Psoas muscle (tissue), 8 donors: ENCODE measurements around the gene CDKAL1. TPM values are rescaled to one million over a fixed set of nuclear protein-coding genes. Genes with fewer than 3 reads are reported as not detected.

Source experiments
- ATAC-seq, 4 donors: fragments of 200-7000 bp; cut with Tn5 transposase; one replicate each; pipeline ENCODE4 v1.9.1; 2020; ENCODE audit warnings: moderate library complexity in 3 of 4, mild to moderate bottlenecking in 2 of 4
- DNase-seq, 2 donors: peaks; one replicate each; pipeline ENCODE4 v3.0.0-alpha.2; 2020
- H3K27ac ChIP-seq: fragments of 200-600 bp; one replicate; pipeline ENCODE4 v1.8.0; 2022
- H3K27me3 ChIP-seq, 3 donors: fragments of 200-600 bp in 1 of 3; one replicate each; pipeline versions ENCODE4 v1.6.1 to v1.8.0; 2013 to 2022; ENCODE audit warnings: low read length in 2 of 3, mild to moderate bottlenecking in 2 of 3, moderate library complexity in 1 of 3; ENCODE audit not compliant: insufficient read depth in 3 of 3
- H3K36me3 ChIP-seq, 2 donors: fragments of 200-600 bp in 1 of 2; one replicate each; pipeline versions ENCODE4 v1.6.1 to v1.8.0; 2013 to 2022; ENCODE audit warnings: low read depth in 1 of 2, mild to moderate bottlenecking in 1 of 2, moderate library complexity in 1 of 2; ENCODE audit not compliant: insufficient read depth in 1 of 2
- H3K4me1 ChIP-seq: fragments of 200-600 bp; one replicate; pipeline ENCODE4 v1.8.0; 2022
- H3K4me3 ChIP-seq: fragments of 200-600 bp; one replicate; pipeline ENCODE4 v1.8.0; 2022; ENCODE audit warnings: mild to moderate bottlenecking
- H3K9me3 ChIP-seq: fragments of 200-600 bp; one replicate; pipeline ENCODE4 v1.8.0; 2022
- WGBS, 3 donors: extraction: QIAGEN DNeasy Blood & Tissue Kit; methylation state at CpG; one replicate each; pipeline versions ENCODE4 v1.1.6 to v1.1.7; 2013; 5-methylcytosine and 5-hydroxymethylcytosine counted together
- intact Hi-C, 2 donors: fragments of 100-400 bp; cut with DNase I; formaldehyde crosslinking; loops; one replicate each; pipeline versions ENCODE4 v1.11.0 to v1.14.2; 2022
- long read RNA-seq, 2 donors: library from polyadenylated mRNA; unstranded; transcript quantifications; one replicate each; pipeline ENCODE4 v2.0.0, GENCODE V29; 2021
- polyA plus RNA-seq, 3 donors: library from polyadenylated mRNA; stranded (reverse); fragments of 200-250 nt; gene quantifications; one replicate each; pipeline ENCODE4 v1.2.3, GENCODE V29; 2013
- total RNA-seq, 4 donors: library from RNA; stranded (reverse); fragmentation: NEBNext Ultra II Directional in 2 of 4; extraction: Animal tissue kit (Norgen Biotek cat#: 25700) in 2 of 4; gene quantifications; one replicate each; pipeline versions ENCODE4 v1.2.1 to v1.2.4, GENCODE V29; 2021 to 2023
- TF ChIP-seq, protein P1 (sequence below): fragments of 200-600 bp; IDR thresholded peaks from one replicate; pipeline ENCODE4 v1.8.0; 2022; ENCODE audit warnings: antibody characterized with exemption
- donor health status: healthy with polysubstance abuse.
- donor health status: DM: no; HTN: no; CAD: no; lungs with moderate emphysema.
- donor health status: Bipolar disorder and iron deficiency.
- donor health status: healthy.
- donor health status: DM: yes; HTN: yes; CAD: no.
- donor health status: DM: no; HTN: no; CAD: no.
- donor health status: DM: no; HTN: no; CAD: no.
- donor health status: DM: yes; HTN: yes; CAD: no.

The CDKAL1 gene
- 10 to 100 TPM; 12.9 to 16.1 (median 15.0) TPM for total RNA-seq
- 1 to 10 TPM; 4.5 to 9.0 (median 4.6) TPM for polyA plus RNA-seq
- long read RNA-seq, donor 1, transcript CDKAL1-201 (16 exons, 3,272 nt) = major isoform, 5 of 11 reads
- long read RNA-seq, donor 1, partial matches to known transcripts = 1 of 11 reads
- long read RNA-seq, donor 1, other reads (novel, unspliced or antisense) = 5 of 11 reads
- long read RNA-seq, donor 2, transcript CDKAL1-201 (16 exons, 3,272 nt) = major isoform, 8 of 25 reads
- long read RNA-seq, donor 2, partial matches to known transcripts = 6 of 25 reads
- long read RNA-seq, donor 2, other reads (novel, unspliced or antisense) = 10 of 25 reads

DNA sequence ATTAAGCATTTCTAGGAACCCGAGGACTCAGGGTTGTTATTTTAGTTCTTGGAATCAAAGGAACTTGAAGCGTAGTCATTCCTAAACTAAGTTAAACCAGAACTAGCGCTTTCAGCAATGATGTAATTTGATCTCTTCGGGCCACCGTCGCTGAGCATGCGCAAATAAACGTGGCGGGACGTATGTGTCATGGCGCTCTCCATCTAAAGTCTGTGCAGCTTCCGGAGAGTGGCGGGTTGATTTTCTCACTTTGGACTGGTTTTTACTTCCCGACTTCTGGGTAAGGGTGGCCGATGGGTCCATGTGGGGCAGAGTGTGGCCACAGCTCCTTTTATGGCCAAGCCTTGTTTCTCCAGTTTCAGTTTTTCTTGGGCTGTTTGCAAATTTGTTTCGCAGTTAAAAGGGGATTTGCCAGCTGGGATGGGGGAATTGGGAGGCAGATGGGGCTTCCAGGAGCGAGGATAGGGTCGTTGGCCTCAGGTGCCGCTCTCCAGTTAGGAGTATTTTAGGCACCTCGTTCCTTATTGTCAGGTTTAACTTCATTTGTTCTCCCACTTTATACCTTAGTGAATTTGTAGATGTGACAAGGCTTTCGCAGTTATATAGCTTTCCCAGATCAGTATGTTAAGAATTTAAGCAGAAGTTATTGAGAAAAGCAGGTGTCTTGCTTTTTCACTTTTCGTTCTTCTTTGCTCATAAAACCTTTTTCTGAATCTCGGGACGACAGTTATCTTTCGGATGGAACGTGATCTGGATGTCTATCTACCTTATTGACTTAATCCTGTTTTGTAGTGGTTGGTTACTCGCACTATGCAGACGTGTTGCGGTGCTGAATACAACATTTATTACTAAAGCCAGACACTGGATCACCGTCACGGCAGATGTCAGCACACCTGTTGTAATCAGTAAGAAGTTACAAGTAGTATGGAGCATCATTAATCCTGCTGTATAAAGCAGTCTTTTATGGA is at the start of gene CDKAL1:
CDKAL1 (plus strand) TSS at position 163 of the 968 bp plus-strand sequence. CDS start 11,894 bp downstream, outside the sequence.
- H3K36me3 ChIP-seq = peaks cover 2 to 8% of the 10 kb centered on the region in 2 donors
- H3K9me3 ChIP-seq = no peaks in the 10 kb centered on the region
- H3K27me3 ChIP-seq = no peaks in the 10 kb centered on the region
- TF ChIP-seq, protein P1, sequence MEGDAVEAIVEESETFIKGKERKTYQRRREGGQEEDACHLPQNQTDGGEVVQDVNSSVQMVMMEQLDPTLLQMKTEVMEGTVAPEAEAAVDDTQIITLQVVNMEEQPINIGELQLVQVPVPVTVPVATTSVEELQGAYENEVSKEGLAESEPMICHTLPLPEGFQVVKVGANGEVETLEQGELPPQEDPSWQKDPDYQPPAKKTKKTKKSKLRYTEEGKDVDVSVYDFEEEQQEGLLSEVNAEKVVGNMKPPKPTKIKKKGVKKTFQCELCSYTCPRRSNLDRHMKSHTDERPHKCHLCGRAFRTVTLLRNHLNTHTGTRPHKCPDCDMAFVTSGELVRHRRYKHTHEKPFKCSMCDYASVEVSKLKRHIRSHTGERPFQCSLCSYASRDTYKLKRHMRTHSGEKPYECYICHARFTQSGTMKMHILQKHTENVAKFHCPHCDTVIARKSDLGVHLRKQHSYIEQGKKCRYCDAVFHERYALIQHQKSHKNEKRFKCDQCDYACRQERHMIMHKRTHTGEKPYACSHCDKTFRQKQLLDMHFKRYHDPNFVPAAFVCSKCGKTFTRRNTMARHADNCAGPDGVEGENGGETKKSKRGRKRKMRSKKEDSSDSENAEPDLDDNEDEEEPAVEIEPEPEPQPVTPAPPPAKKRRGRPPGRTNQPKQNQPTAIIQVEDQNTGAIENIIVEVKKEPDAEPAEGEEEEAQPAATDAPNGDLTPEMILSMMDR = no peak
- DNase-seq (peak; percentile 90 to 93), ATAC-seq (peak; percentile 90 to 98 (median 96))
- peak within 1 kb of the TSS; percentile 93 for H3K4me3 ChIP-seq
- 0 to 1% (median 0%) methylated on average over 31 of the region's 31 CpGs for WGBS, 3 donors
- peaks cover 13% of the 10 kb centered on the region for H3K4me1 ChIP-seq
- intact Hi-C loops = loop anchor here (5.0 kb wide), 1 partner anchor 132 kb away; the partner anchor contains the start of gene E2F3 (in 2 of the 2)
- H3K27ac ChIP-seq = peak within 1 kb of the TSS; percentile 86

DNA sequence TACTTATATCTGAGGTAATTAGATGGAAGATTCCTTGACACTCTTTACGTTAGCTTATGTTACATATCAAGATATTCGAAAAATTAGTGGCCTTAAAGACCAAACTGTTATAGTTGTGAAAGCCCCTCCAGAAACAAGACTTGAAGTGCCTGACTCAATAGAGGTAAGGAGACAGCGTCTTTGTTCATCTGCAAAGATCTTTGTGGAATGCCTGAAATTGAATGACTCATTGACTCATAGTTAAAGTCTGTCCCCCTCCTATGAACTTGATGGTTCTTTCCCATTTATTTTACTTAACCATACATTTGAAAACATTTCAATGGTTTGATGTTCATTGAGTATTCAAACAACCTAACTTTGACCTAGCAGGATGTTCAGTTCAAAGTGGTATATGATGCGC is 47.6 kb upstream of the CDKAL1 start:
- TF ChIP-seq, protein P1 = no peak
- H3K27me3 ChIP-seq = no peaks in the 10 kb centered on the region
- H3K4me1 ChIP-seq = no peaks in the 10 kb centered on the region
- no peak overlapping the region for H3K27ac ChIP-seq
- WGBS, 3 donors = 98 to 99% (median 99%) methylated on average over 4 of the region's 4 CpGs
- peaks cover 0 to 76% of the 10 kb centered on the region in 2 donors for H3K36me3 ChIP-seq
- H3K9me3 ChIP-seq = no peaks in the 10 kb centered on the region
- no peak for ATAC-seq
- DNase-seq = no peak
- H3K4me3 ChIP-seq = no peak overlapping the region
- intact Hi-C loops = no loop called here

DNA sequence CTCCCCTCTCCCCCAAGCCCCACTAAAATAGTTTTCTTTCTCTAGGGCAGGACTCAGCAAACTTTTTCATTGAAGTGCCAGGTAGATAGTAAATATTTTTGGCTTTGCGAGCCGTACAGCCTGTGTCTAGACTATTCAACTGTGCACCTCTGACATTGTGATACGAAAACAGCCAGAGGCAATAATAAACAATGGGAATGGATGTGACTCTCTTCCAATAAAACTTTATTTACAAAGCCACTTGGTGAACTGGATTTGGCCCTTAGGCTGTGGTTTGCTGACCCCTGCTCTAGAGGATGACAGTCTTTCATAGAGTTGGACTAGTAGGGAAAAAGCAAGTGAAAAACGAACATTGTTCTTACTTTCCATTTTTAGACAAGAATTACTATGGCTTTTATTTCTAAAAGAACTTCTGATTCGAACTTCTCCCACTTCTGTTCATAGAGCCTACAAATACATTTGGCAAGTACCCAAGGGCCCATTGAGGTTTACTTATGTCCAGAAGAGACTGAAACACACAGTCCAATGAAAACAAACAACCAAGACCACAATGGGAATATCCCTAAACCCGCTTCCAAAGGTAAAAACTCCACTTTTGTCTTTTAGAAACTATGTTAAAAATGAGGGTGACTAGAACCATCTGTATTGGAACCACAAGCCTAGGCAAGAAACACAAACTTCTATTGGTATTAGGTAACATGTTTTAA is 46.4 kb upstream of the CDKAL1 start:
- Histone ChIP-seq H3K36me3 (peaks cover 0 to 71% of the 10 kb centered on the region in 2 donors), H3K4me1 (no peaks in the 10 kb centered on the region), H3K27ac (no peak overlapping the region), H3K27me3 (no peaks in the 10 kb centered on the region), H3K9me3 (no peaks in the 10 kb centered on the region), H3K4me3 (no peak overlapping the region)
- no peak for DNase-seq
- WGBS, 3 donors = 92 to 96% (median 96%) methylated on average over 6 of the region's 6 CpGs
- TF ChIP-seq, protein P1 = no peak
- ATAC-seq = no peak
- intact Hi-C loops = no loop called here

DNA sequence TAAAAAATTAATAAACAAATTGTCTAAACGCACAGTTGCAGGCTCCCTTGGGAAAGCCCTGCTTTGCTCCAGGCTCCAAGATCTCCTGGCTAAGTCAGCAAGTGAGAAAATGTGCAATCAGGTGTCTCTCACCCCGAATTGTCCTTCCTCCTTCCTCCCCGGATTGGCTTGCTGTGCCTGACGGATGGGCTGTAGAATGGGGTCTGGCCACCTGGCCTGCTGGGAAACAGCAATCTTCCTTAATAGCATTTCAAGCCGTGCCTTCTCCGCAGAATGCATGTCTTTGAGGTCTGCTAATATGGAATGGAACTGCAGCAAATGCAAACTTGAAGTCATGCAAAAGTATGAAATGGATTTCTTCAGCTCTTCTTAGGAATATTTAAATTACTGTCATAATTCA is 43.7 kb upstream of the CDKAL1 start:
- H3K9me3 ChIP-seq = no peaks in the 10 kb centered on the region
- no peaks in the 10 kb centered on the region for H3K4me1 ChIP-seq
- no peaks in the 10 kb centered on the region for H3K27me3 ChIP-seq
- peaks cover 0 to 56% of the 10 kb centered on the region in 2 donors for H3K36me3 ChIP-seq
- no peak overlapping the region for H3K4me3 ChIP-seq
- ATAC-seq (no peak), DNase-seq (no peak)
- WGBS, 3 donors = 84 to 94% (median 90%) methylated on average over 6 of the region's 6 CpGs
- H3K27ac ChIP-seq = no peak overlapping the region
- TF ChIP-seq, protein P1 = no peak
- intact Hi-C loops = no loop called here
